Naive B cell (primary cell): Measurements from ENCODE around the gene EIF4E1B. TPM values are rescaled to one million over a fixed set of nuclear protein-coding genes. Genes with fewer than 3 reads are reported as not detected.
A peak's percentile ranks its signal among the peaks of the same experiment; 100 is the strongest.

Experiments used
- ATAC-seq, 2 donors: fragments of 150-1000 bp; cut with Tn5 transposase; 2 replicates each; pipeline ENCODE4 v1.10.0; 2021; ENCODE audit warnings: low read depth in 2 of 2, mild to moderate bottlenecking in 2 of 2, moderate library complexity in 2 of 2
- DNase-seq: peaks from one replicate; pipeline ENCODE4 v3.0.0; 2022
- H3K27ac Mint-ChIP-seq, 6 donors: one replicate each; pipeline ENCODE4 v1.8.0; 2020 to 2022; ENCODE audit warnings: mild to moderate bottlenecking in 6 of 6, mixed read lengths in 6 of 6, moderate library complexity in 5 of 6, inconsistent platforms in 2 of 6
- H3K27me3 Mint-ChIP-seq, 3 donors: one replicate each; pipeline ENCODE4 v1.8.0; 2021 to 2022; ENCODE audit warnings: mixed read lengths in 3 of 3, mild to moderate bottlenecking in 1 of 3
- H3K36me3 Mint-ChIP-seq, 2 donors: one replicate each; pipeline ENCODE4 v1.8.0; 2020 to 2022; ENCODE audit warnings: mixed read lengths in 2 of 2, inconsistent platforms in 1 of 2, mild to moderate bottlenecking in 1 of 2
- H3K4me1 Mint-ChIP-seq, 3 donors: one replicate each; pipeline ENCODE4 v1.8.0; 2020 to 2022; ENCODE audit warnings: mixed read lengths in 3 of 3, inconsistent platforms in 1 of 3, mild to moderate bottlenecking in 1 of 3, moderate library complexity in 1 of 3
- H3K4me3 Mint-ChIP-seq, 8 donors: one replicate each; pipeline ENCODE4 v1.8.0; 2020 to 2022; ENCODE audit warnings: mild to moderate bottlenecking in 8 of 8, mixed read lengths in 8 of 8, moderate library complexity in 8 of 8, inconsistent platforms in 2 of 8
- H3K9me3 Mint-ChIP-seq, 7 donors: one replicate each; pipeline ENCODE4 v1.8.0; 2020 to 2022; ENCODE audit warnings: mixed read lengths in 7 of 7, mild to moderate bottlenecking in 5 of 7, inconsistent platforms in 2 of 7, moderate library complexity in 1 of 7
- polyA plus RNA-seq, 6 donors: library from polyadenylated mRNA; unstranded; fragments of 300-500 nt; fragmentation: Illumina TruSeq; gene quantifications; one replicate each; pipeline ENCODE4 v1.2.3, GENCODE V29; 2021; ENCODE audit warnings: low read depth in 6 of 6

EIF4E1B gene
- polyA plus RNA-seq, 6 donors from 2014 or later = not detected

DNA sequence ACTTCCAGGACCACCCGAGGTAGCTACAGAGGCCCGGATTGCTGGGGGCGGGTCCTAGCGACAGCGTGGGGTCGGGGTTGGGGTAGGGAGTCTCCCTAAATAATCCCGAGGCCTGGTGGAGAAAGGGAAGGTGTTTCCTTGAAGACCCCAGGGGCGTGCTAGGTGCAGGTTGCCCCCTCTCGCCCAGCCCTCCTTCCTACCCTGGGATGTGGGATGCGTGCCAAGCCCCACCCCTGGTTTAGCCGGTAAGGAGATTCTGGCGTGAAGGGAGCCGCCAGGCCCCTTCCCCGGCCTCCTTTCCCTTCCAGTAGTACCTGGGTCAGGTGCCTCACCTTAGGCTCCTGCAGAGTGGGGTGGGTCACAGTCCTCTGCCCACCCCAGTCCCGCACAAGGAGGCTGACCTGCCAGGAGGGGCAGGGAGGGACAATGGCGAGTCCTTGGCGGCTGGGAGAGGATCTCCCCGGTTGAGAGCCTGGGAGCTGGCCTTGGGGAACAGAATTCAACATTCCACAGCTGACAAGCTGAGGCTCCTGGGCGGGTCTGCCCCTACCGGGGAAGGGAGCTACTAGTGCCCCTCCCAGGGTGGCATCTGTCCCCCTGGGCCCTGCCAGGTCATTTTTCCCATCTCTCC is 17.5 kb downstream of the EIF4E1B start:
- ATAC-seq = no peak
- DNase-seq = no peak
- Mint-ChIP-seq H3K27ac (peak overlapping the region in 3 of 6 donors; percentile 32 to 81 (median 76)), H3K36me3 (no peaks in the 10 kb centered on the region), H3K27me3 (peaks cover 0 to 6% (median 0%) of the 10 kb centered on the region in 3 donors), H3K4me1 (peaks cover 42 to 65% (median 59%) of the 10 kb centered on the region in 3 donors), H3K4me3 (peak overlapping the region; percentile 81 to 94 (median 84)), H3K9me3 (no peaks in the 10 kb centered on the region)

DNA sequence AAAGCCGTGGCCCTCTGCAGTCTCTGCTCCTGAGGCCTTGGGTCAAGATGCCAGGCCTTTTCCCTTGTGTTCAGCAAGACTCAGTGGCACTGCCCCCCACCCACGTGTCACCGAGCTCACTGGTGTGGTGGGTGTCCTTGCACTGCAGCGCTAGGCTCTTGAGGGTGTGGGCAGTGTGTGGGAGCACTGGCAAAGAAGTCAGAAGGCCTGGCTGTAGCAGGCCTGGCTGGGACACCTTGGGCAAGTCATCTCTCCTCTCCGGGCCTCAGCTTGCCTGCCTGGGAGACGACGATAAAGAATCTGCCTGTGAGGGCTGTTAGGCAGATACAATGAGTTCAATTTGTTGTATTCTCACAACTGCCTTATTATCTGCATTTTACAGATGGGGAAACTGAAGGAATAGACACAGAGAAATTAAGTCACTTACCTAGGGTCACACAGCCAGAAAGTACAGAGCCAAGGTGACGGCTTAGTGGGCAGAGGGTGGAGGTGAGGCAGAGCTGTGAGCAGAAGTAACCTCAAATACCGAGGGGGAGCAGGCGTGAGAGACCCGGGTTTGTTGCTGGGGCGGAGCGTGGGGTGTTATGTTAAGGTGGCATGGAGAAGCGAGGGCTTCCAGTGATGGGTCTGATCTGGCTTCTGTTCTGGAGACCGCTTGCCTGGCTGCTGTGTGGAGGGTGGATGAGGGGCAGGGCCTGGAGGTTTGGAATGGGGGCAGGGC is 18.2 kb downstream of the EIF4E1B start:
- Mint-ChIP-seq H3K36me3 (peaks cover 0 to 2% of the 10 kb centered on the region in 2 donors), H3K27me3 (peaks cover 0 to 4% (median 0%) of the 10 kb centered on the region in 3 donors), H3K9me3 (no peaks in the 10 kb centered on the region), H3K4me1 (peaks cover 49 to 72% (median 66%) of the 10 kb centered on the region in 3 donors), H3K27ac (peak overlapping the region in 5 of 6 donors; percentile 5 to 94 (median 61)), H3K4me3 (peak overlapping the region; percentile 69 to 94 (median 84))
- ATAC-seq = no peak
- DNase-seq = no peak

DNA sequence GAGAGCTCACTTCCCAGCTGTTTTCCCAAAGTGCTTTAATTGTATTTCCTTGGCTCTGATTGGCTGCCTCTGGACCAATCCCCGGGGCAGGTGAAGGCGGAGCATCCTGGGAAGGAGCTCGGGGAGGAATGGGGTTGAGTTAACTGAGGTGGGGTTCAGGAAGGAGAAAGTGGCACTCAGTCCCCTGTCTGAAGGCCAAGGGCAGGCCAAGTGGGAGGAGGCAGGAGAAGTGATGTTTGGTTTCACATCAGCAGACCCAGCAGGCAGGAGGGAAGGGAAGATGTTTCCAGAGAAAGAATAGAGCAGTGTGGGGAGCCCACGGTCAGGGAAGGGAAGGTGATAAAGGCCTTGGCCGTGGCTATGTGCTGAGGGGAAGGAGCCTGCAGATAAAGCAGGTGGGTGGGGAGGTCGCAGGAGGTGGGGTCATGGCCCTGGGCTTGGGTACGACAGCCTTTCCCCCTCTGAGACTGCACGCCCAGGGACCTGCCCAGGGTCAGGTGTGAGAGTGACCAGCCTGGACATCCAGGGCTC is 19.9 kb downstream of the EIF4E1B start:
- peak overlapping the region in 3 of 8 donors; percentile 20 to 83 (median 74) for H3K4me3 Mint-ChIP-seq
- no peak for DNase-seq
- H3K36me3 Mint-ChIP-seq = peaks cover 0 to 5% of the 10 kb centered on the region in 2 donors
- H3K9me3 Mint-ChIP-seq = no peaks in the 10 kb centered on the region
- no peak for ATAC-seq
- peaks cover 56 to 74% (median 70%) of the 10 kb centered on the region in 3 donors for H3K4me1 Mint-ChIP-seq
- H3K27ac Mint-ChIP-seq = peak overlapping the region in 1 of 6 donors; percentile 70
- H3K27me3 Mint-ChIP-seq = no peaks in the 10 kb centered on the region

DNA sequence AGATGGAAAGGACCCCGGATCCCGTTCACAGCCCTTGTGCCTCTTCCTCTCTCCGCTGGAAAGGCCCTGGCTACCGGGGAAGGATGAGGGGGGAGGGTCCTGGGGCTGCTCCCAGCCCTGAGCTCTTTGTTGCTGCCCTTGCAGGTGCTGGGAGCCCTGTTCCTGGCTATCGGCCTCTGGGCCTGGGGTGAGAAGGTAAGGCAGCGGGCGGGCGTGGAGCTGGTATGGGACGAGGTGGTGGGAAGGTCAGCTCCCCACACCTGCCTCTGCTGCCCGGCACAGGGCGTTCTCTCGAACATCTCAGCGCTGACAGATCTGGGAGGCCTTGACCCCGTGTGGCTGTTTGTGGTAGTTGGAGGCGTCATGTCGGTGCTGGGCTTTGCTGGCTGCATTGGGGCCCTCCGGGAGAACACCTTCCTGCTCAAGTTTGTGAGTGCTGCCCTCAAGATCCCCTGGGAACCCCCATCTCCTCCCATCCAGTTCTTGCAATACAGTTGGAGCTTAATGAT is 21.1 kb downstream of the EIF4E1B start:
- H3K36me3 Mint-ChIP-seq = peaks cover 0 to 5% of the 10 kb centered on the region in 2 donors
- DNase-seq = no peak
- H3K27me3 Mint-ChIP-seq = no peaks in the 10 kb centered on the region
- peak overlapping the region in 1 of 6 donors; percentile 16 for H3K27ac Mint-ChIP-seq
- no peak for ATAC-seq
- peaks cover 56 to 67% (median 60%) of the 10 kb centered on the region in 3 donors for H3K4me1 Mint-ChIP-seq
- peak overlapping the region in 2 of 8 donors; percentile 21 to 40 for H3K4me3 Mint-ChIP-seq
- H3K9me3 Mint-ChIP-seq = no peaks in the 10 kb centered on the region

DNA sequence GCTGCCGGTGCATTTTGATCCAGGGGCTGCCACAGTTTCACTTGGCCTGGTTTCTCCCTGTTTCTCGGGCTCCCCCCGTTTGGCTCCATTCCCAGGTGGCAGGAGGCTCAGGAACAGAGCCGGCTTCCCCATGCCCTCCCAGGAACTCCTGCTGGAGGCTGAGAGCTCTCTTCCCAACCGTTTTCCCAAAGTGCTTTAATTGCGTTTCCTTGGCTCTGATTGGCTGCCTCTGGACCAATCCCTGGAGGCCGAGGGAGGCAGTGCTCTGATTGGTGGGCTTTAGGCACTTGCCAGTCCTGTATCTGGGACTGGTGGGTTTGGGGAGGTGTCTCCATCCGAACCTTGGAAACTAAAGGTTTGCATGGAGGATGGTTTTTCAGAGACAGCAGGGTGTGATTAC is 21.7 kb downstream of the EIF4E1B start:
- ATAC-seq = no peak
- Mint-ChIP-seq H3K9me3 (no peaks in the 10 kb centered on the region), H3K4me1 (peaks cover 51 to 61% (median 54%) of the 10 kb centered on the region in 3 donors), H3K4me3 (peak overlapping the region in 3 of 8 donors; percentile 40 to 60 (median 57)), H3K27ac (peak overlapping the region in 2 of 6 donors; percentile 44 to 72), H3K27me3 (no peaks in the 10 kb centered on the region), H3K36me3 (peaks cover 0 to 5% of the 10 kb centered on the region in 2 donors)
- DNase-seq = no peak

DNA sequence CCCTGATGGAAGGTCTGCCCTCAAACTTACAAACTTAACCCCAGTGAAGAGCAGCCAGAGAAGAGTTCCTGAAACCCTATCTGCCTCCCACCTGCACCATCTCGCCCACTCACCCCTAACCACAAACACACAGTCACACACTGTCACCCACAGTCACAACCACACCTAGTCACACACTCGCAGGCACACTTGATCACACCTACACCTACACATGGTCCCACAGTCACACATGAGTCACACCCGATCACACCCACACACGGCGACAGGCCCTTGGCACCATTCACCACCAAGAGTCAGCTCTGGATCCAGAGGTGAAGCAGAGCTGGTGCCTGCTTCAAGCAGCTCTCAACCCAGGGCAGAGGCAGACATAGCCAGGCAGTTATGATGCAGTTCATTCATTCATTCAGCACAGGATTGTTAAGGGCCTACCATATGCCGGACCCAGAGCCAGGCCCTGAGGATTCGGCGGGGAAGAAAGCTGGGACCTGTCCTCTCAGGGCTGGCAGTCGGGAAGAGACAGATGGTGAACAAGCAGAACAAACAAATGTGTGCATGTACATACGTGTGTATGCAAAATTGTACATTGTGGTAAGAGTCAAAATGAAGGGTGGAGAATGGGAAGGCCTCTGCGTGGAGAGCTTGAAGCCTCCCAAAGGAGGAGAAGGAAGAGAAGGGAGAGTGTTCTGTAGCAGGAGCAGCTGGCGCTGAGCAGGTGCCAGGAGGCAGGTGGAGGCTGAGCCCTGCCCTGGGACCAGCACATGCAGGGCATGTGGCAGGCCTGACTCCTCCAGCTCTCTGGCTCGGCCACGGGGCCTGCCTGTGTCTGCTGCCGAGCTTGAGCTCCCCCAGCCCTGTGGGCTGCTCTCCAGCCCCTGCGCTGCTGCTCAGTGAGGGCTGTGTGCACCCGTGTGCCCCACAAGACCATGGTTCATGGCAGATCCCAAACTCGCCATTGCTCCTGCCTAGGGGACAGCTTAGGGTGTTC is 23.2 kb downstream of the EIF4E1B start:
- peak; percentile 35 for DNase-seq
- H3K27ac Mint-ChIP-seq = peak overlapping the region in 5 of 6 donors; percentile 24 to 84 (median 78)
- no peaks in the 10 kb centered on the region for H3K9me3 Mint-ChIP-seq
- H3K36me3 Mint-ChIP-seq = peaks cover 0 to 5% of the 10 kb centered on the region in 2 donors
- peak; percentile 73 to 81 for ATAC-seq
- H3K4me1 Mint-ChIP-seq = peaks cover 51 to 61% (median 60%) of the 10 kb centered on the region in 3 donors
- no peaks in the 10 kb centered on the region for H3K27me3 Mint-ChIP-seq
- peak overlapping the region in 5 of 8 donors; percentile 6 to 66 (median 16) for H3K4me3 Mint-ChIP-seq

DNA sequence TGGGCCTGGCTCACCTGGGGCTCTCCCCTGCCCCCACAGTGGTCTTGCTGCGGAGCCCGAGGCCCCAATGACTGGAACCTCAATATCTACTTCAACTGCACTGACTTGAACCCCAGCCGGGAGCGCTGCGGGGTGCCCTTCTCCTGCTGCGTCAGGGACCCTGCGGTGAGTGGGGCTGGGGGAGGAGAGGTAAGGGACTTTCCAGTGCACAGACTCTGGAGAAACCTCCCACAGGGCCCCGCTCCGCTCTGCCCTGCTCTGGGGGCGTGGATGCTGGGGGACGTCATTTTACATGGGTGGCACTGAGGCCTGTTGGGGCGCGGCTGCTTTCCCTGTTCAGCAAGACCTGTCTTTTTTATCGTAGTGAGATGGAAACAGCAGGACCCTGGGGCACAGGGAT is 24.4 kb downstream of the EIF4E1B start:
- Mint-ChIP-seq H3K36me3 (peaks cover 0 to 5% of the 10 kb centered on the region in 2 donors), H3K27me3 (no peaks in the 10 kb centered on the region), H3K4me3 (no peak overlapping the region), H3K9me3 (no peaks in the 10 kb centered on the region), H3K27ac (peak overlapping the region in 1 of 6 donors; percentile 84), H3K4me1 (peaks cover 54 to 65% (median 61%) of the 10 kb centered on the region in 3 donors)
- no peak for DNase-seq
- ATAC-seq = no peak

DNA sequence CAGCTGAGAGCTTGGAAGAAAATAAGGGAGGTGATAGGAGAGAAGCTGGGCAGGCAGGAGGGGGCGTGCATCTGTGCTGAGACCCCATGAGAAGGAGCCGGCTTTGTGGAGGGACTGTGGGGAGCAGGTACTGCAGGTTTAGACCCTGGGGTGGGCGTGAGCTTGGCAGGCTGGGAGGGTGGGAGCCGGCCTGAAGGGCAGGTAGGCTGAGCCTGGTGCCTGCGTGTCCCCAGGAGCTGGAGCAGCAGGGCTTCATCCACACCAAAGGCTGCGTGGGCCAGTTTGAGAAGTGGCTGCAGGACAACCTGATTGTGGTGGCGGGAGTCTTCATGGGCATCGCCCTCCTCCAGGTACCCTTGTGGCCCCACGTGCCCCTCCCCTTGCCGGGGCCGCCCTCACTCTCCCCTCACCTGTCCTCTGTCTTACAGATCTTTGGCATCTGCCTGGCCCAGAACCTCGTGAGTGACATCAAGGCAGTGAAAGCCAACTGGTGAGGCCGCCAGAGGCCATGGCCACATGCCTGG is 26.1 kb downstream of the EIF4E1B start:
- no peaks in the 10 kb centered on the region for H3K9me3 Mint-ChIP-seq
- ATAC-seq = no peak
- DNase-seq = no peak
- H3K36me3 Mint-ChIP-seq = peaks cover 0 to 5% of the 10 kb centered on the region in 2 donors
- H3K27me3 Mint-ChIP-seq = no peaks in the 10 kb centered on the region
- peaks cover 51 to 63% (median 59%) of the 10 kb centered on the region in 3 donors for H3K4me1 Mint-ChIP-seq
- peak overlapping the region in 1 of 6 donors; percentile 39 for H3K27ac Mint-ChIP-seq
- no peak overlapping the region for H3K4me3 Mint-ChIP-seq

DNA sequence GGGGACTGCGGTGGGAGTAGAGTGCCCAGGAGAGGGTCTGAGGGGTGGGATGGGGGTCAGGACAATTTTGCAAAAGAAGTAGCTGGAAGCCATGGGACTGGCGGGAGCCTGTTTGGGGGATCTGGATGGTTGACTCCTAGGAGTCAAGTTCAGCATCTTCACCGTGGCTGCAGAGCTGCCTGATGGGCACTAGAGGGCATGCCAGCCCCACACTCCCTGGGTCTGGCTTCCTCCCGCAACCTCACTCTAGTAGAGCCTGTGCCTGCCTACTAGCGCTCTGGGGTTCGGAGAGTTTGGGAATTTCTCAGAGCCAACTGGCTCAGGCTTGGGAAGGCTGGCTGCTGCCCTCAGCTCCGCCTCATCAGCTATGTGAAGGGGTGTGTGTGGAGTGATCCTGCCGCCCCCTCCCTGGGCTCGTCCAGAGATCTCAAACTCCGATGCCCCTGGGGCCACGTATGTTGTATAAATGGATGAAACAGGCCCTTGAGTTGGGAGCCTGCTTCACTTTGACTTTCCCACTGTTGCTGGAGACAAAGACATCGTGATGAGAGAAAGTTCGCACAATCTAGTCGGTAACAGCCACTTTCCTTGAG is 27.6 kb downstream of the EIF4E1B start:
- Mint-ChIP-seq H3K4me1 (peaks cover 40 to 47% (median 44%) of the 10 kb centered on the region in 3 donors), H3K27me3 (peaks cover 0 to 3% (median 0%) of the 10 kb centered on the region in 3 donors), H3K4me3 (peak overlapping the region; percentile 8 to 95 (median 81)), H3K9me3 (no peaks in the 10 kb centered on the region), H3K27ac (peak overlapping the region in 1 of 6 donors; percentile 65), H3K36me3 (peaks cover 0 to 5% of the 10 kb centered on the region in 2 donors)
- ATAC-seq = peak; percentile 59 to 66
- DNase-seq = peak; percentile 52

DNA sequence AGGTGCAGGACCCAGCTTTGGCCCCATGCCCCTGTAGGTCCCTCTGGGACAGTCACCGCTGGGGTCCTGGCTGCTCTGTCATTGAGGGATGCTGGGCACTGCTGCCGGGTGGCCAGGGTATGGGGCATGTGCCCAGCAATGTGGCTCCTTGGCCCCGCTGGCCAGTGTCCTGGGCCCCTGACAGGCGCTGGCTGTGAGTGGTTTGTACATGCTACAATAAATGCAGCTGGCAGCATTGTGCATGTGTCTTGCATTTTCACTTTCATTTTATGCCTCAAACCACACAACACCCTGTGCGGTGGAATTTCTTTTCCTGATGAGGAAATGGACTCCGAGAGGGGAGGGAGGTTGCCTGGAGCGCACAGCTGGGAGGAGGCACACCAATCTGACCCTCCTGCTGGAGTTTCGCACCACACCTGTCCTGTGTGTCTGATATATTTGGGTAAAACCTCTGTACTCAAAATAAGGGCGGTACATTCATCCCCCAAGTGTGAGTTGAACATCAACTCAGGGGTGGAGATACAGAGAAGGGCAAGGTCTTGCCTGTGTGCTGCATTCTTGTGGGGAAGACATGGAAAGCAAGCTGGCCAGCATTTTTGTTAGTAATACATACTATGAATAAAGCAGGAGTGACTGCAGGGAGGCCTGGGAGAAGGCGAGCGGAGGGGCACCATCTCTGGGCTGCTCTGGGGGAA is 28.5 kb downstream of the EIF4E1B start:
- H3K27ac Mint-ChIP-seq = peak overlapping the region in 5 of 6 donors; percentile 35 to 80 (median 57)
- peak overlapping the region; percentile 8 to 95 (median 84) for H3K4me3 Mint-ChIP-seq
- peak; percentile 37 to 39 for ATAC-seq
- H3K9me3 Mint-ChIP-seq = no peaks in the 10 kb centered on the region
- H3K36me3 Mint-ChIP-seq = no peaks in the 10 kb centered on the region
- DNase-seq = peak; percentile 36
- H3K4me1 Mint-ChIP-seq = peaks cover 32 to 39% (median 36%) of the 10 kb centered on the region in 3 donors
- peaks cover 5 to 12% (median 5%) of the 10 kb centered on the region in 3 donors for H3K27me3 Mint-ChIP-seq

DNA sequence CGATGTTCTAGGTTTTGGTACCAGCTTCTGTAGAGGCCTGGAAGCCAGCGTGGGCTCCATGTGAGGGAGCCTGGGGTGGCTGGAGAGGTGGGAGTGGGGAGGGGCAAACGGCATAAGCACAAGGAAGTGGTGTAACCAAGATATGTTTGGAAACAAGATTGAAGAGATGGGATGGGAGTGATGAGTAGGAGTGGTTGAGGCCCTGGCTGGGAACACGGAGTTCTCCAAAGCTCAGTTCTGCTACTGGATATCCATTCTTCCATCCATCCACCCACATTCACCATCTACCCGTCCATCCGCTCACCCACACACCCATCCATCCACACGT is 29.0 kb downstream of the EIF4E1B start:
- peak overlapping the region in 5 of 8 donors; percentile 75 to 93 (median 88) for H3K4me3 Mint-ChIP-seq
- no peak for DNase-seq
- H3K4me1 Mint-ChIP-seq = peaks cover 28 to 38% (median 36%) of the 10 kb centered on the region in 3 donors
- H3K36me3 Mint-ChIP-seq = no peaks in the 10 kb centered on the region
- ATAC-seq = no peak
- peaks cover 0 to 1% (median 0%) of the 10 kb centered on the region in 7 donors for H3K9me3 Mint-ChIP-seq
- H3K27ac Mint-ChIP-seq = peak overlapping the region in 2 of 6 donors; percentile 57 to 80
- peaks cover 10 to 17% (median 10%) of the 10 kb centered on the region in 3 donors for H3K27me3 Mint-ChIP-seq
